ENCODE results near the gene SMG7.

Gene SMG7

DNA sequence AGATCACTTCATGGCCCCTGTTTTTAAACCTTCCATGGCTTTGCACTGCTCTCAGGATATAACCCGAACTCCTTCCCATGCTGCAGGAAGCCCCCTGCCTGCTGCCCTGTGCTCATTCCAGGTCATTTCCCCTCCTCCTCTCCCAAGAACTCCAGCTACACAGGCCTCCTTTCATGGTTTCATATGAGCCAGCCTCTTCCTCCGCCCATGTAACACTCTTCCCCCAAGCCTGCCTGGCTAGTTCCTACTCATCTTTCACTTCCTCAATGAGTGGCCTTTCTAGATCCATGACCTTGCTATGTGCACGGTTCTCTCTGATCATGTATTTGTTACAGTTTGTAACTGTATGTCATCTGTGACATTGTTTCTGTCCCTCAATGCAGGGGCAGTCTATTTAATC lies 121.1 kb downstream of the SMG7 start:
- DNase-seq = no peak

GRCh38 chr1:183595537-183595936 lies 123.2 kb downstream of the SMG7 start:
- no peak for DNase-seq

DNA sequence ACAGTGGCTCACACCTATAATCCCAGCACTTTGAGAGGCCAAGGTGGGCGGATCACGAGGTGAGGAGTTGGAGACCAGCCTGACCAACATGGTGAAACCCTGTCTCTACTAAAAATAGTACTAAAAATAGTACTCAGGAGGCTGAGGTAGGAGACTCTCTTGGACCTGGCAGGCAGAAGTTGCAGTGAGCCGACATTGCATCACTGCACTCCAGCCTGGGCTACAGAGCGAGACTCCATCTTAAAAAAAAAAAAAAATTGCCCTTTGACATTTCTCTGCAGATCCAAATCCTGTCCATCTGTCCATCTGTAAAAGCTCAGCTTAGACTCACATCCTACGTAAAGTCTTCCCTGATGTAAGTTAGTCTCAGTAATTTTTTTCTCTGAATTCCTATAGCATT lies 124.2 kb downstream of the SMG7 start:
- DNase-seq = no peak

DNA sequence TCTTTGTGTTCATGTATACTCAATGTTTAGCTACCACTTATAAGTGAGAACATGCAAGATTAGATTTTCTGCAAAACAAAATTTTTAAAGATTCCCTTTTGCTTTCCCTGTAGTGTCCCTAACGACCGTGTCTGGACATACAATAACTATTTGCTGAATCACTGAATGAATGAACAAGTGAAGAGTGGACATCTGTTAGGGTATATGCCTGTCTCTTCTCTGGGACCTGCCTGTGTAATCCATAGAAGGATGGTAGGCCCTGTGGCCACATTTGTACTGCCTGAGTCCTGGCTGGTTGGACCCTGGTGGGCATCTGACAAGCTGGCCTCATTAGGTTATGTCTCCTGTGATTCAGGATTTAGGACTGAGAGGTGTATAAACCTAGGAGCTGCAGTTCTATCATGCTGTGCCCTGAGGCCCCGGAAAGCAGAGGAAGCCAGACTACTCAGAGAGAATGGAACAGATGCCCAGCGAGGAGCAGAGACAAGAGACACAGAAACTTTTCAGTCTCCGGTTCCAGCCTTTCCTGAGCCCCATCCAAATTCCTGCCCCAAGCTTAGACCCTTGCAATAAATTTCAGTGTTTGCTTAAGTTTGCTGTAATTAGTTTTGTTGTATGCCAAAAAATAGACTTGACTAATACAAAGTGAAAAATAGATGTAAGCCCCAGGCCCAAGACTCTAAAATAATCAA lies 125.5 kb downstream of the SMG7 start:
- no peak for DNase-seq

GRCh38 chr1:183598386-183598785 lies 126.1 kb downstream of the SMG7 start:
- no peak for DNase-seq

DNA sequence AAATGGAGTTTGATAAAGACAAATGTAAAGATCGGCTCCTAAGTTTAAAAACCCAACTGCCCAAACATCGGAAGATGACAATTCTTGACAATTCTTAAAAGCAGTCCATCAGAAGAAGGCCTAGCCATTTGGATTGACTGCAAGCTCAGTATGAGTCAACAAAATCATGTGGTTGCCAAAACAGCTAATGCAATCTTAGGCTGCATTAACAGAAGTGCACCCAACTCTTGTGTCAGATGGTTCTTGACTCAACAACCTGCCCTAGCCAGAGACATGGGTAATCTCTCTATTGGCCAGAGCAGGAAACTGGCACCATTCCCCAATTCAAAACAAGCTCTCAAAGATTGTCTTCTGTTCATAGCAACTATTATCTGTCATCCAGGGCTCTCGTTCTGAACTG lies 127.8 kb downstream of the SMG7 start:
- peak; percentile 77 for DNase-seq

DNA sequence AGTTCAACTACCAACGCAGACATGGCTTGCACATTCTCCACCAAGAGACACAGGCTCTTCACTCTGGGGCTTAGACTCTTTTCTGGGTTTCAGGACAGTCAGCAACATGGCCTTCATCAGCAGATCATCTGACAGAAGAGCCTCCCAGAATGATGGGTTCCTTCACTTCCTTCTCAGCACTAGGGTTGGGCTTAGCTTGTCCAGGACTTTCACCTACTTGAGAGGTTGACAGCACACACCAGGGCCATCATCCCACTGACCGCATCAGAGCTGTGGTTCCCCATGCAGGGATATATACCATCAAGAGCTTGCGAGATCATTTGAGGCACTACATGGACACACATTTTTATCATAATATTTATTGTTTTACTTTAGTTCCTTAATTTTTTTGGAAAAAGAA lies 128.3 kb downstream of the SMG7 start:
- DNase-seq = no peak

GRCh38 chr1:183602510-183602909 lies 130.2 kb downstream of the SMG7 start:
- no peak for DNase-seq

All from fibroblast of skin of right biceps (primary cell).